ENCODE measurements around the gene POLR2L.

Gene POLR2L

DNA sequence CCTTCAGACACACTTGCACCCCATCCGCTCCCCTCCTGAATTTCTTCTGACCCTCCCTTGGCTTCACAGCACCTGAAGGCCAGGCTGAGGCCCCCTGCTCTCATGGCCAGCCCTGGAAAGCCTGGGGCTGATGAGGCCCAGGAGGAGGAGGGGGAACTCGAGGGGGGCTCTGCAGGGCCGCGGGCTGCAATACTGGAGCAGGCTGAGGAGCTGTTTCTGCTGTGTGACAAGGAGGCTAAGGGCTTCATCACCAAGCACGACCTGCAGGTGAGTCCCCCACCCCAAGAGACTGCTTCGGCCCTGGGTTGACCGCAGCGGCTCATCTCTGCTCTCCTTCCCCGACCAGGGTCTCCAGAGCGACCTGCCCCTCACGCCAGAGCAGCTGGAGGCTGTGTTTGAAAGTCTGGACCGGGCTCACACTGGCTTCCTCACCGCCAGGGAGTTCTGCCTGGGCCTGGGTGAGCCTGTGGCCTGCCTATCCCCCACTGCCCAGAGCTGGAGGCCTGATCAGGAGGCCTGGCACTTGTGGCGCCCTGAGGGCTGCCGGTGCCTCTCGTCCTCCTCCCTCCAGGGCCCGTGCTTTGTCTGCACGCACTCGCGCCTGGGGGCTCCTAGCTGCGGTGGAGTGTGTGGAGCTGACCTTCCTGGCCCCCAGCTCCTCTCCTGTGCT lies 13.7 kb downstream of the POLR2L start:
- H2AFZ ChIP-seq (ENCODE audit: low read depth, low read length, severe bottlenecking): no peak overlapping the region
- no peak overlapping the region for H3K27ac ChIP-seq (ENCODE audit: low read depth, low read length)
- no peaks in the 10 kb centered on the region for H3K79me2 ChIP-seq (ENCODE audit: insufficient read depth, low read length)
- H3K27me3 ChIP-seq (ENCODE audit: low read length): no peaks in the 10 kb centered on the region
- no peaks in the 10 kb centered on the region for H3K36me3 ChIP-seq (ENCODE audit: low read length)
- TF ChIP-seq CTCF (IDR thresholded peaks at IDR 0.05; ENCODE audit: insufficient read depth, low read length, poor library complexity, severe bottlenecking) (no peak), EZH2phosphoT487 (conservative IDR thresholded peaks at IDR 0.05; ENCODE audit: low read length) (no peak)
- no peaks in the 10 kb centered on the region for H4K20me1 ChIP-seq (ENCODE audit: low read depth, low read length)
- no peak overlapping the region for H3K4me2 ChIP-seq (ENCODE audit: low read depth, low read length, poor library complexity, severe bottlenecking)
- no peaks in the 10 kb centered on the region for H3K9me3 ChIP-seq (ENCODE audit: insufficient read depth, low read length)
- no peak overlapping the region for H3K9ac ChIP-seq (ENCODE audit: low read length)
- H3K4me3 ChIP-seq (ENCODE audit: insufficient read depth, low read length, poor library complexity, severe bottlenecking): no peak overlapping the region
- H3F3A ChIP-seq (ENCODE audit: insufficient read depth): no peaks in the 10 kb centered on the region
- no peaks in the 10 kb centered on the region for H3K9me2 ChIP-seq (replicated peaks; ENCODE audit: insufficient read depth, low read length)

DNA sequence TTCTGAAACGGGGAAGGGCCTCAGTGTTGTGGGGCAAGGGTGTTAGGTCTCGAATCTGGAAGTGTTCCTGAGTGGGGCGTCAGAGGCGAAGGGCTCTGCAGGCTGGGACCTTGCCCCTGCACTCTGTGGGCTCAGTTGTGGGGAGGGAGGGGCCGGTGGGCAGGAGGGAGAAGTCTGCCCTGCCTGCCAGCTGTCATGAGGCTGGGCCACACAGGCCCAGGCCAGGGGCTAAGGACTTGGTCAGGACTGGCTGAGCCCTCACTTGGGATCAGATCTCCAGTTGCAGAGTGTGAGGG lies 14.5 kb downstream of the POLR2L start, which contains the start of gene CRACR2B:
TSS of gene CRACR2B (plus strand) at position 23 of the 296 bp plus-strand sequence. CDS start 689 bp downstream, outside the sequence.
- Histone ChIP-seq H2AFZ (ENCODE audit: low read depth, low read length, severe bottlenecking) (peak within 1 kb of the TSS; percentile 15), H3K27me3 (ENCODE audit: low read length) (no peaks in the 10 kb centered on the region)

DNA sequence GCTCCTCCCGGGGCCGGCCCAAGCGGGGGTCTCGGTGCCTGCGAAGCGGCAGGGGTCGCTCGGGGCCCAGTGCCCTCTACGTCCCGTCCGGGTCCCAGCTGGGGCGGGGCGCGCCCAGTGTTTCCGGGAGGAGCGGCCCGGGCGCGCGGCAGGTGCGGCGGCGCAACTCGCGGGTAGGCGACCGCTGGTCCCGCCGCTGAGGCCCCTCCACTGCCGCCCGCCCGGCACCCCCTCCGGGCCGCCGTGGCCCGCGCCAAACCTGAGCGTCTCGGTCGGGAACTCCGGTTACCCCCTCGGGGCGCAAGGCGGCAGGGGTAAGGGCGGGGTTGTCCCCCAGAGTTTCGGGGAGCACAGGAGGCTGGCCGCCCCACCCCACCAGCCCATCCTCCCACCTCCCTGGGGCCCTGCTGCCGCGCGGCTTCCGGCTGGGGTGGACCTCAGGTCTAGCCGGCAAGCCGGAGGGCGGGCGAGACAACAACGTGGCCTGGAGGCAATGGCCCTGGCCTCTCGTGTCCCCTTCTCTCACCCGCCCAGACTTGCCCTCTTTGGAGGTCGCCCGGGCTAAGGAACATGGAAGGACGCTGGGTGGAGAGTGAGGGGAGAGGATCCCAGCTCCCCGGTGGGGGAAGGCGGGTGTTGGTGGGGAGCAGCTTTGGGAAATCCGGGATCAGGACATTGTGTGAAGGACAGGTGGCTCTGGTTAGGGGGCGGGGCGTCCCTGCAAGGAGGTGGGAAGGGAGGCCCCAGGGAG lies 15.0 kb downstream of the POLR2L start:
- no peaks in the 10 kb centered on the region for H3F3A ChIP-seq (ENCODE audit: insufficient read depth)
- peak overlapping the region; percentile 15 for H2AFZ ChIP-seq (ENCODE audit: low read depth, low read length, severe bottlenecking)
- no peaks in the 10 kb centered on the region for H3K9me2 ChIP-seq (replicated peaks; ENCODE audit: insufficient read depth, low read length)
- H3K36me3 ChIP-seq (ENCODE audit: low read length): no peaks in the 10 kb centered on the region
- no peak overlapping the region for H3K27ac ChIP-seq (ENCODE audit: low read depth, low read length)
- no peaks in the 10 kb centered on the region for H3K27me3 ChIP-seq (ENCODE audit: low read length)
- H3K79me2 ChIP-seq (ENCODE audit: insufficient read depth, low read length): no peaks in the 10 kb centered on the region
- no peaks in the 10 kb centered on the region for H4K20me1 ChIP-seq (ENCODE audit: low read depth, low read length)
- H3K4me3 ChIP-seq (ENCODE audit: insufficient read depth, low read length, poor library complexity, severe bottlenecking): peak overlapping the region; percentile 36
- H3K9me3 ChIP-seq (ENCODE audit: insufficient read depth, low read length): no peaks in the 10 kb centered on the region
- TF ChIP-seq EZH2phosphoT487 (conservative IDR thresholded peaks at IDR 0.05; ENCODE audit: low read length) (0 out of 2 replicates have a peak, but pooled peaks have one; percentile 1), CTCF (IDR thresholded peaks at IDR 0.05; ENCODE audit: insufficient read depth, low read length, poor library complexity, severe bottlenecking) (no peak)
- H3K9ac ChIP-seq (ENCODE audit: low read length): peak overlapping the region; percentile 26
- peak overlapping the region; percentile 47 for H3K4me2 ChIP-seq (ENCODE audit: low read depth, low read length, poor library complexity, severe bottlenecking)

More for the DNA sequence above, 14.5 kb downstream of the POLR2L start, which contains the start of gene CRACR2B:
- H3K4me3 ChIP-seq (ENCODE audit: insufficient read depth, low read length, poor library complexity, severe bottlenecking): peak within 1 kb of the TSS; percentile 36
- no peaks in the 10 kb centered on the region for H4K20me1 ChIP-seq (ENCODE audit: low read depth, low read length)
- no peak within 1 kb of the TSS for H3K27ac ChIP-seq (ENCODE audit: low read depth, low read length)
- H3K36me3 ChIP-seq (ENCODE audit: low read length): no peaks in the 10 kb centered on the region
- H3K4me2 ChIP-seq (ENCODE audit: low read depth, low read length, poor library complexity, severe bottlenecking): peak within 1 kb of the TSS; percentile 47
- TF ChIP-seq EZH2phosphoT487 (conservative IDR thresholded peaks at IDR 0.05; ENCODE audit: low read length) (no peak), CTCF (IDR thresholded peaks at IDR 0.05; ENCODE audit: insufficient read depth, low read length, poor library complexity, severe bottlenecking) (no peak)
- no peaks in the 10 kb centered on the region for H3F3A ChIP-seq (ENCODE audit: insufficient read depth)
- H3K9me3 ChIP-seq (ENCODE audit: insufficient read depth, low read length): no peaks in the 10 kb centered on the region
- peak within 1 kb of the TSS; percentile 26 for H3K9ac ChIP-seq (ENCODE audit: low read length)
- no peaks in the 10 kb centered on the region for H3K79me2 ChIP-seq (ENCODE audit: insufficient read depth, low read length)
- H3K9me2 ChIP-seq (replicated peaks; ENCODE audit: insufficient read depth, low read length): no peaks in the 10 kb centered on the region
